ENCODE data around the gene ZDHHC14.
"Not testable (repeated sequence)": the region's sequence is repeated elsewhere in the genome, so short reads cannot be mapped to it uniquely, and the experiment has no call there.

The ZDHHC14 gene

GRCh38 chr6:157407646-157408045, 26.7 kb downstream of the ZDHHC14 start:
- no peak for DNase-seq (ENCODE audit: low spot score)

- not testable (repeated sequence) for DNase-seq (ENCODE audit: low spot score)
Observed at GRCh38 chr6:157408427-157408826, 27.4 kb downstream of the ZDHHC14 start.

- no peak for DNase-seq (ENCODE audit: low spot score)
Observed at GRCh38 chr6:157410045-157410444, 29.1 kb downstream of the ZDHHC14 start.

- no peak for DNase-seq (ENCODE audit: low spot score)
Observed at GRCh38 chr6:157411368-157411767, 30.4 kb downstream of the ZDHHC14 start.

- no peak for DNase-seq (ENCODE audit: low spot score)
Observed at GRCh38 chr6:157412791-157413190, 31.8 kb downstream of the ZDHHC14 start.

- DNase-seq (ENCODE audit: low spot score) = no peak
Observed at GRCh38 chr6:157420497-157420896, 39.5 kb downstream of the ZDHHC14 start.

- no peak for DNase-seq (ENCODE audit: low spot score)
Observed at GRCh38 chr6:157424491-157425020, 43.6 kb downstream of the ZDHHC14 start.

GRCh38 chr6:157427969-157428368, 47.0 kb downstream of the ZDHHC14 start:
- no peak for DNase-seq (ENCODE audit: low spot score)

GRCh38 chr6:157428427-157429202, 47.6 kb downstream of the ZDHHC14 start:
- no peak for DNase-seq (ENCODE audit: low spot score)

- DNase-seq (ENCODE audit: low spot score) = no peak
Observed at GRCh38 chr6:157429248-157429647, 48.3 kb downstream of the ZDHHC14 start.

GRCh38 chr6:157430834-157431233, 49.8 kb downstream of the ZDHHC14 start:
- no peak for DNase-seq (ENCODE audit: low spot score)

- DNase-seq (ENCODE audit: low spot score) = no peak
Observed at GRCh38 chr6:157432231-157432891, 51.4 kb downstream of the ZDHHC14 start.

- DNase-seq (ENCODE audit: low spot score) = no peak
Observed at GRCh38 chr6:157432892-157433265, 51.9 kb downstream of the ZDHHC14 start.

GRCh38 chr6:157433678-157434081, 52.7 kb downstream of the ZDHHC14 start:
- DNase-seq (ENCODE audit: low spot score) = no peak

- no peak for DNase-seq (ENCODE audit: low spot score)
Observed at GRCh38 chr6:157434349-157435033, 53.5 kb downstream of the ZDHHC14 start.

GRCh38 chr6:157436219-157436943, 55.4 kb downstream of the ZDHHC14 start:
- DNase-seq (ENCODE audit: low spot score) = no peak

- DNase-seq (ENCODE audit: low spot score) = no peak
Observed at GRCh38 chr6:157436944-157437336, 56.0 kb downstream of the ZDHHC14 start.

GRCh38 chr6:157438611-157439111, 57.7 kb downstream of the ZDHHC14 start:
- no peak for DNase-seq (ENCODE audit: low spot score)

GRCh38 chr6:157440171-157440570, 59.2 kb downstream of the ZDHHC14 start:
- DNase-seq (ENCODE audit: low spot score) = no peak

- no peak for DNase-seq (ENCODE audit: low spot score)
Observed at GRCh38 chr6:157442291-157442690, 61.3 kb downstream of the ZDHHC14 start.

GRCh38 chr6:157443066-157443800, 62.2 kb downstream of the ZDHHC14 start:
- DNase-seq (ENCODE audit: low spot score) = no peak

Measured in kidney capillary endothelial cell (primary cell).